Kidney (tissue), 14 donors: ENCODE measurements around the gene COX7B2. TPM values are rescaled to one million over a fixed set of nuclear protein-coding genes. Genes with fewer than 3 reads are reported as not detected.

Source experiments
- DNase-seq, 5 donors: peaks; one replicate each; pipeline ENCODE4 v3.0.0-alpha.2; 2013 to 2020
- FAIRE-seq: peaks from 2 replicates; lab custom pipeline; 2012; peaks lifted over from hg19 to GRCh38; lab: Jason Lieb, UNC
- H3K27ac ChIP-seq, 2 donors: one replicate each; pipeline ENCODE4 v1.7.0; 2013; ENCODE audit warnings: low read depth in 2 of 2, low read length in 2 of 2, inconsistent platforms in 1 of 2
- H3K27me3 ChIP-seq: one replicate; pipeline ENCODE4 v1.7.1; 2013; ENCODE audit warnings: low read length, inconsistent platforms; ENCODE audit not compliant: control insufficient read depth, insufficient read depth
- H3K36me3 ChIP-seq, 3 donors: one replicate each; pipeline versions ENCODE4 v1.7.0 to v1.7.1; 2013; ENCODE audit warnings: low read length in 3 of 3, control low read depth in 1 of 3, inconsistent platforms in 1 of 3; ENCODE audit not compliant: insufficient read depth in 3 of 3, control insufficient read depth in 2 of 3
- H3K4me1 ChIP-seq, 3 donors: one replicate each; pipeline versions ENCODE4 v1.7.0 to v1.7.1; 2013; ENCODE audit warnings: low read length in 3 of 3, inconsistent platforms in 1 of 3, low read depth in 1 of 3; ENCODE audit not compliant: control insufficient read depth in 2 of 3, insufficient read depth in 2 of 3
- H3K4me3 ChIP-seq, 3 donors: one replicate each; pipeline versions ENCODE4 v1.7.0 to v1.8.1; 2013; ENCODE audit warnings: low read length in 3 of 3, control low read depth in 1 of 3, inconsistent platforms in 1 of 3
- H3K9ac ChIP-seq, 3 donors: one replicate each; pipeline versions ENCODE4 v1.7.0 to v1.7.1; 2013; ENCODE audit warnings: low read length in 3 of 3, control low read depth in 1 of 3, inconsistent platforms in 1 of 3
- H3K9me3 ChIP-seq, 3 donors: one replicate each; pipeline versions ENCODE4 v1.7.0 to v1.7.1; 2013; ENCODE audit warnings: low read length in 3 of 3, control low read depth in 1 of 3, inconsistent platforms in 1 of 3; ENCODE audit not compliant: control insufficient read depth in 2 of 3, insufficient read depth in 1 of 3
- CTCF ChIP-seq: IDR thresholded peaks from 3 replicates; pipeline ENCODE4 v1.5.1; 2012; ENCODE audit warnings: mild to moderate bottlenecking, moderate library complexity, borderline replicate concordance; ENCODE audit not compliant: insufficient read depth; ENCODE audit errors: extremely low read depth
- intact Hi-C: fragments of 100-400 bp; cut with DNase I; formaldehyde crosslinking; loops from one replicate; pipeline ENCODE4 v1.11.1; 2022
- polyA plus RNA-seq: library from polyadenylated mRNA; stranded (reverse); fragments of 350-450 nt; fragmentation: Illumina TruSeq; extraction: RNeasy Lipid Tissue Mini Kit (QIAGEN cat#74804); gene quantifications from one replicate; pipeline ENCODE4 v1.2.3, GENCODE V29; 2014; ENCODE audit warnings: low read depth, low replicate concordance; ENCODE audit not compliant: insufficient read depth
- total RNA-seq: library from RNA; stranded (reverse); fragmentation: NEBNext Ultra II Directional; extraction: Animal tissue kit (Norgen Biotek cat#: 25700); gene quantifications from one replicate; pipeline ENCODE4 v1.2.1, GENCODE V29; 2021
- donor health status: control.
- donor health status: control.
- donor health status: control.
- donor health status: control.
- donor health status: control.
- donor health status: DM: yes; HTN: yes; CAD: no.
- donor health status: Normal renal cell carcinoma (clear cell type).

Gene COX7B2
- total and polyA plus RNA-seq, 2 donors from 2014 or later, result not detected

GRCh38 chr4:46930891-46931290 lies 21.8 kb upstream of the COX7B2 start:
- TF ChIP-seq CTCF, result no peak
- Histone ChIP-seq H3K27ac (no peak overlapping the region), H3K4me3 (no peak overlapping the region), H3K27me3 (no peaks in the 10 kb centered on the region), H3K4me1 (no peaks in the 10 kb centered on the region), H3K36me3 (no peaks in the 10 kb centered on the region), H3K9ac (no peak overlapping the region), H3K9me3 (no peaks in the 10 kb centered on the region)
- intact Hi-C loops, result no loop called here
- no peak for DNase-seq
- no peak for FAIRE-seq

- Histone ChIP-seq H3K27ac (no peak overlapping the region), H3K4me3 (no peak overlapping the region), H3K27me3 (no peaks in the 10 kb centered on the region), H3K9ac (no peak overlapping the region), H3K9me3 (no peaks in the 10 kb centered on the region), H3K4me1 (no peaks in the 10 kb centered on the region), H3K36me3 (no peaks in the 10 kb centered on the region)
- no peak for FAIRE-seq
- TF ChIP-seq CTCF, result no peak
- intact Hi-C loops, result no loop called here
- no peak for DNase-seq
These were observed 18.2 kb upstream of the COX7B2 start for GRCh38 chr4:46927201-46927600.

GRCh38 chr4:46924789-46925529 lies 15.9 kb upstream of the COX7B2 start:
- no peak for FAIRE-seq
- H3K27ac ChIP-seq, result no peak overlapping the region
- no peaks in the 10 kb centered on the region for H3K36me3 ChIP-seq

More at GRCh38 chr4:46924789-46925529, 15.9 kb upstream of the COX7B2 start:
- intact Hi-C loops, result no loop called here
- no peak for DNase-seq
- H3K4me1 ChIP-seq, result no peaks in the 10 kb centered on the region
- no peak for TF ChIP-seq CTCF
- no peak overlapping the region for H3K4me3 ChIP-seq
- no peak overlapping the region for H3K9ac ChIP-seq
- no peaks in the 10 kb centered on the region for H3K27me3 ChIP-seq
- H3K9me3 ChIP-seq, result no peaks in the 10 kb centered on the region
